Measurements from ENCODE around the gene DST.

DST gene

DNA sequence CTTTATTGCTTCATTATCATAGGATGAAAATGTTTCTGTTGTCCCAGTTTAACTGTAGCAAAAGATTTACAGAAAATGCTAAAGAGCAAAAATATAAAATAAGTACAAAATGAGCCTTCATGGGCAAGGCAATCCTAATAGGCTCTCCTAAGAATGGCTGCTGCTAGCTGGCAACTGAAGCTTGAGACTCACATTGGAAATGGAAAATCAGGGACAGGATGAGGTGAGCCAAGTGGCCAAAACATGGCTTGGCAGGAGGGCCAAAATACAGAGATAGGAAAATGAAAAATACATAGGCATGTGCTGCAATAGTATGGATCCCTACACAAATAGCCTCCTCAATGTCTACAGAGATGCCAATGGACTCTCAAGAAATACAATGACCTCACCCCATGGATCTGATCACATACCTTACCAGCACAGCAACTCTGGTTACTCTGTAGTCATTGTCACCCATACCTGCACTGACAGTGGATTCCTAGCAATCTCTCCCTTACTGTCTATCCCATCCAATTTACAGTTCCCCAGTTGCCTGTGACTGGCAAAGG is 105.4 kb downstream of the DST start:
- DNase-seq (ENCODE audit: low read depth in 3 of 3): no peak

DNA sequence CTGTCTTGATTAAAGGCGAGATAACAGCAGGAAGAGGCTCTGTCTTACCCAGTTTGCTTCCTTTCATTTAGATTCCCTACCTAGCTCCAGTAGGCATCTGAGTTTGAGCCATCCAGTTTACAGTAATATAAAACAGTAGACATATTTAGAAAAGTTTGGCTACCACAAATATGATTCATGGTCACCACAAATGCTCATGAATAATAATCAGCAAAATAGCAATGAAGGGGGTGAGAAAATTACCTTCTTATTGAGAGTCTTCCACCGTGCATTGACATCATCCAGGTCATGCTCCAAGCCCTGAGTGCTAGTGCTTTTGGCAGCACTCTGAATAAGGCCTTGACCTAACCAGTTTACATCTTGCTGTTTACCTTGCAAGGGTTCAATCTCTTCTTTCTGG is 106.2 kb downstream of the DST start:
- no peak for DNase-seq (ENCODE audit: low read depth in 3 of 3)

DNA sequence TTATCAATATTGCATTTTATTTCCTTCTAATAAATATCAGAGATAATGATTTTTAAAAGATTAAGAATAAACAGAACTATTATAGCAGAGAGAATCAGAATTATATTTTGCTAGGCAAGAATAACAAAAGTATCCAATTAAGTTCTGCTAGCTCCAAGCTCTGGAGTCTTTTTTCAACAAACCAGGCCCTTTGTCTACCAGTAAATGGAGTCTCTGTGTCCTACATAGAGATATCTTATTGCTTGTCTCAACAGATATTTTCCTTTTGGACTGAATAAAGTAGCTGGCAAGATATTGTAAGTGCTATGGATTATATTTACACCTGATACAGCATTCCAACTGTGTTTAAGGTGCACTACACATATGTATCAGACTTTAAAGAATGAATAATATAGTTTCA is 107.1 kb downstream of the DST start:
- no peak for DNase-seq (ENCODE audit: low read depth in 3 of 3)

DNA sequence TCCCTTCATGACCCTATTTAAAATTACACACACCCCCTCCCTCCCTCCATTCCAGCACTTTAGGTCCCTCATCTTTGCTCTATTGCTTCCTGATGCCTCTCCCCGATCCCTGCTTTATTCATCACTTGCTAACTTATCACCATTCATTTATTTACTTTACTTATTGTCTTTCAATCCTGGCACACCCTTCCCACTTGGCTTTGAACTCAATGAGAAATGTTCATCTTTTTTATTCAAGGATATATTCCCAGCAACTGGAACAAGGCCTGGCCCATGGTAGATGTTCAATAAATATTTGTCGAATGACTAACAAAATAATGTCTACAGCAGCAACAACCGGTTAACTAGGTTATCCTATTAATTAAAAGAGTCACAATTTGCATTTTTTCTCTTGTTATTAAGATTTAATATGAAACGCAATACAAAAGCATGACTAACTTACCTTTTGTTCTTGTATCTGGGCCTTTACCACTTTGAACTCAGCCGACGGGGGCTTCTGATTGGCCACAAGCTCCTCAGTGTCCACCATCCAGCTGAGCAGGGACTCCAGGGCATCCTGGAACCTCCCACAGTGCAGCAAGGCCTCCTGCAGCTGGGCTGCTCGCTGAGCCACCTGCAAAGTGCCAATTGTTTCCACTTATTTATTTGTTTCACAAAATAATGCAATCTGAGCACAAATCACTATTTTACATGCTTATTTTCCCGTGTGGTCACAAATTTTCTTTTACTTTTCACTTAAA is 107.8 kb downstream of the DST start:
- no peak for DNase-seq (ENCODE audit: low read depth in 3 of 3)

DNA sequence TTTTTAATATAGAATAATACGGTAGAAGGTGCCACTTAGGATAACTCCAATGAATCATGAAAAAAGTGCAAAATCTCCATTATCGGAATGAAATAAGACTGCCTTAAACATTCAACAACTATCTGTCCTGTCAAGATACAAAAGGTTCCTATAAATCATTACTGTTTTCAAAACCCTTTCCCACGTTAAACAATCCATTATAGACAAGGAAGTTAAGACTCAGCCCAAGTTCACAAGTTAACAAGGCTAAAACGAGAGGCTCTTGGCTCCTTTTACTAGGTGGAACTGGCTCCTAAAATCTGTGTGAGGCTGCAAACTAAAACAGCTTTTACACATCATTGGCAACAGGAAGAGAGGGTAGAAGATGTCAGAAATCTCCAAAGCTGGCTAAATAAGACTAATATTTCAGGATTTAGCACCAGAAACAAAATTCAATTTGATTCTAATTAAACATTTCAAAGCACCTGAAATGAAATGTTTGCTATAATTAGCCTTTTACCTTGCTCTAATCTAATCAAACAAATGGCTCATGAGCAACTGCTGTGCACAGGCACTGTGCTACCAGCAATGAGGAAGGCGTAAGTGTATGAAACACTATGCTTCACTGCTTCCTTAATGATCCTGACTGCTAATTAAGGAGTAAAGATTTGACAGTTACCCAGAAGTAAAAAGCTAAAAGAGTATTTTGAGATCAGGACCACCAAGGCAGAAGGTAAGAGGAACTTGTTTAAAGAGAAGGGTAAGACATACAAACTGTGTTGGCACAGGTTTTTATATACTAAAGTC is 109.7 kb downstream of the DST start:
- no peak for DNase-seq (ENCODE audit: low read depth in 3 of 3)

DNA sequence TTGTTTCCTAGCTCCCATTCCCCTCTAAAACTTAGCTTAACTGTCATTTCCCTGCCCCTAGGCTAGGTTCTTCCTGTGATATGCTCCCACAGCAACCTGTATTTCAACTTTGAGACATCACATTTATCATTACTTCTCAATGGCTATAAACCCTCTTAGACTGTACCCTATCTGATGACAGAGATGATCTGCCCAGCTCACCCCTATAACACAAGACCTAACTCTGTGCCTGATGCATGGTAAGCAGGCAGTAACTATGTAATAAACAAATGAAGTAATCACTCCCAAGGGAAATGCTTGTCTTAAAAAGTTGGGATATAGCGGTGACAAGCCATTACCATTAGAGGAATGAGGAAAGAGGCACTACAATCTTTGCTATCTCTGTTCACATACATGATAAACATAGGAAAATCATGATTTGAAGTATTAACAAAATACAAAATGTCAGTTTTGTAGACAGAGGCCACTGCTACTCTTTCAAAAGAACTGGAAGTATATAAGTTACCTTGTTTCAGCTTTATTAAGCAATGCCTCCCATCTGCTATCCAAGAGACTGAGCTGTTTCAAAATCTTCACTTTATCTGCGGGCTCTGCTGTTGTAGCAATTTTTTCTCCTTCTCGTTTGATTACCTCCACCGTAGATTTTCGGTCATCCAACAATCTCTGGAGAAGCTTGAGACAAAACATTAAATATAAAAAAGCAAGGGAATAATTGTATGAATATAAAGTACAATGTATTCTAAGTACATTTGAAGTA is 110.7 kb downstream of the DST start:
- no peak for DNase-seq (ENCODE audit: low read depth in 3 of 3)

DNA sequence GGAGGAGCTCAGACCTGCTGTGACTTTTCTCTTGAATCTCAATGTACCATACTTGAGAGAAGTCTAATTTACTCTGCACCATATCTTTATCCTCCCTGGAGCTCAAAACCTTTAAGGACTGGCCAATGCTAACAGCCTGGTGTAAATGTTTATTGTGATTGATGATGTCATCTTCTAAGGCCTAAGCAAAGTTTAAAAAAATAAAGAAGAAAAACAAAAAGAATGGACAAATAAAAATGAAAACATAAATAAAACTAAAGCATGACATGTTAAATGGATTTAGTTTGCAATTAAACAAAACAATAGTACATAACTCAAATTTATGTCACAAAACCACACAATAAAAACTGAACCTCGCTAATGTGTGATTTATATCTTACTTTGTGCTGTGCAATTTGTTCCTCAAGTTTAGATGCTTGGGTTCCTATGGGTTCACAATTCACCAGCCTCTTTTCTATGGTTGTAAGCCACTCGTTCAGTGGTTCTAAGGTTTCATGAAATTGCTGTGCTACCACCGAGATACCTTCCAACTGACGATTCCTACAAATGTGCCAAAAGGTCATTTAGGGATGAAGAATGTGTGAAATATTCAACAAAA is 113.0 kb downstream of the DST start:
- no peak for DNase-seq (ENCODE audit: low read depth in 3 of 3)

DNA sequence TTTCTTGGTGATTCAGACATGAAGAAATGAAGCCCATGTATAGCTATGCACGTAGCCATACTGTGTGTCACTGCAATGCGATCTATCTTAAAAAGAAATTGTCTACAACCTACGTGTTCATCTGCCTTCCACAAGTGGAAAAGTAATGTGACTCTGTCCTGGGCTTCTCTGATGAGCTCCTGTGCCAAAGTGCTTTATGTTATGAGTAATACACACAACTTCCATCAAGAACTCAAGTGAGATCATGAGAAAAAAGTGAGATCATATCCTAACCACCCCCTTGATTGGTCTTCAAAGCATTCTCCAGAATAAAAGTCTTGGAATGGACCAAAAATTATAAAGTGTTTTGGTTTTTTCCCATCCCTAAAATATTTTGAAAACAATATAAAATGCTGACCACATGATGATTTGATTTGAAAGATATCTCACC is 114.3 kb downstream of the DST start:
- no peak for DNase-seq (ENCODE audit: low read depth in 3 of 3)

DNA sequence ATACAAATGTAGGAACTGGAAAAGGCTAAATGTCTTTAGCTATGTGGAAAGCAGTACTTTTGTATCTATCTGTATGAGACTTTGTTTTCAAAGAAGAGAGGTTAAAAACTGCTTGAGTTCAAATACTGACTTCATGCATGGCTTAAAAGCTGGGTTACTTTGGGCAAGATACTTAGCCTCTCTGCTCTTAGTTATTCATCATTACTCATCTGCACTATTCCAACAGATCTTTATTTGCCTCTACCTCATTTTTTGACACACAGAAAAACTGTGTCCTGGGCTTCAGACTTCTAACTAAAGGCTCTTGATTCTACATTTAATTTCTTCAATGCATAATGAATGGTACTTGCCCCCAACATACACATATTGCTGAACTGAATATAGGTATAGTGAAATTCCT is 114.8 kb downstream of the DST start:
- no peak for DNase-seq (ENCODE audit: low read depth in 3 of 3)

DNA sequence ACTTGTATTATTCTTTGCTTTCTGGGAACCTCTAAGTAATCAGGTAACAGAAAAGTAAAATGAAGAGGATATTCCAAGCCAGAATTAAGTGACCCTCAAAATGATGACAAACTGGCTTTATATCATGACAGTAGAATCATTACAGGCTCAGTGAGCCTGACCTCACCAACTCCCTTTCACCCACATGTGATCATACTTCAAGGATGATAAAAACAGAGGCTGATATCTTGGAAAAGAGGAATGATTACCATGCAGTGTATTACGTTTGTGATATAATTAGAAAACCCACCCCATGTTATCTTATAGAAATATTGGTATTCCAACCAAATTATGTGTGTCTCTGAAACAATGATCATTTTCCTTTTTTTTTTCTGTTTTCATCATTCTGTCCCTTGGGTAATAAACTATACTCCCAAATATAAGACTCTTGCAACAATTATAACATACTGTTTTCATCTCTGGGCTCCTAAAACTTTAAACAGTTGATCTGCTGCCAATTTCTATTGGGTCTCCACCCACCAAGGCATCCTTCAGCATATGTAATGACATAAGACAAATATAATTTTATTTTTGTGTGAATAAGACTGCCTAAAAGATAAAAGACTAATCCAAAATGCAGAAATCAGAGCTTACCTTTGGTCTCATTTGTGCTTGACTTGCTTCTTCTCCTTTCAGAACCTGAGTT is 115.7 kb downstream of the DST start:
- DNase-seq (ENCODE audit: low read depth in 3 of 3): no peak

DNA sequence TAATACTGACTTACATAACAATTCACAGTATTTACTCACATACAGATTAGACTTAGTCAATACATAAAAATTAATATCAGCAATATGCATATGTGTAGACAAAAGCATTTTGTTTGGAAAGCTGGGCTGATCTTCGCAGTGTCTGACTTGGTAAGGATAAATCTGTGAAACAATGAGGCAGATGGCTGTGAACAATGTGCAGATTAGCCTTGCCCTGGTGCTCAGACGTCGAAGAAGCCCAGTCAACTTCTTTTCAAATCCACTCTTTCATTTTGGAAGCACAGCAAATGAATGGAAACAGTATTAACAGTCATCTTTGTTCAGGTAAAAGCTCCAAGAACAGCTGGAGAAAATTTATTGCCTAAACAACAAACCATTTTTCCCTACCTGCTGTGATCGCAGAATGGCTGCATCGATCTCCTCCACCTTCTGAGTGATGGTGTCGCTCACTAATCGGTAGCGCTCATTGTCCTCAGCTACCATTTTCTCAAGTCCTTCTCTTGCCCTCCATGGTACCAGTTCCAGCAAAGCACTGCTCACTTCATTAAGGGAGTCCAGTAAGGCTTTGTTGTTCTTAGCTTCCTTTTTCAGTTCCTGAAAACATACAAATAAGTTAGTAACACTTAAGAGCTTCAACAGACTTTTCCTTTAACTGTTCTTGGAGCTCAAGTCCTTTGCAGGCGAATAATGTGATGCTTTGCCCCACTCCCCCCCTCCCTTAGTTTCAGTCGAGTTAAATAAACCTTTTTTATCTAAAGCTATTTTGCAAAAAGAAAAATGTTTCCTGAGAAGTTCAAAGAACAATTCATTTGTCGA is 116.5 kb downstream of the DST start:
- DNase-seq (ENCODE audit: low read depth in 3 of 3): no peak

DNA sequence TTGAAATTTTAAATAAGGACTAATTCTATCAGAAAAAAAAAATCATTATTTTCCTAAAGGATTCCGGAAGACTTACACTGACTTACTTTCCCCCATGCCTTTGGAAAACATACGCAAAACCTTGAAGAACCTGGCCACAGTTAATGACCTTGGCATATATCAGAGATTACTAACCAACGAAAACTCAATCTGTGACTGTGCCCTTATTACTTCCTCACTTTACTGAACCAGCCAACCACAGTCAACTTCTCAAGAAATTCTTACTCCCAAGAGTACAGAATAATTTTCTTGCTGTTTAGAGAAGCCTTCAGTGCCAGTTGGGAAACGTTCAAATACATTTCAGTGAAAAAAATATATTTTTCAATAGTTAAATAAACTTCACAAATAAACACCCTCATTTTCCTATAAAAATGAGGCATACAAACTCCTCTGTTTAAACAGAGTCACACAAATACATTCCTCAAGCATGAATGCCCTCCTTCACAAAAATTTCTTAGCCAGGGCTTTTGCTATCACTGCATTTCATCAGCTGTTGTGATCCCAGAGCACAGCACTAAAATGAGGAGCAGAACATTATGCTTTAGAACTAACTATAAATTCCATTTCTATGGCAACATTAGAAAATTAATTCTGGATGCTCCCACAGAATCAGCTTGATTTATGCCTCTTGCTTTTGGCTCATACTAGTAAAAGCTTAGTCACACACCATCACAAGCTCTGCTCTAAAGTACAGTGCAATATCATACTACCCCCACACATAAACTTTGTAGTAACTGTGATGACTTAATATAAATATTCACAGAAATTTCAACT is 117.6 kb downstream of the DST start:
- DNase-seq (ENCODE audit: low read depth in 3 of 3): no peak

DNA sequence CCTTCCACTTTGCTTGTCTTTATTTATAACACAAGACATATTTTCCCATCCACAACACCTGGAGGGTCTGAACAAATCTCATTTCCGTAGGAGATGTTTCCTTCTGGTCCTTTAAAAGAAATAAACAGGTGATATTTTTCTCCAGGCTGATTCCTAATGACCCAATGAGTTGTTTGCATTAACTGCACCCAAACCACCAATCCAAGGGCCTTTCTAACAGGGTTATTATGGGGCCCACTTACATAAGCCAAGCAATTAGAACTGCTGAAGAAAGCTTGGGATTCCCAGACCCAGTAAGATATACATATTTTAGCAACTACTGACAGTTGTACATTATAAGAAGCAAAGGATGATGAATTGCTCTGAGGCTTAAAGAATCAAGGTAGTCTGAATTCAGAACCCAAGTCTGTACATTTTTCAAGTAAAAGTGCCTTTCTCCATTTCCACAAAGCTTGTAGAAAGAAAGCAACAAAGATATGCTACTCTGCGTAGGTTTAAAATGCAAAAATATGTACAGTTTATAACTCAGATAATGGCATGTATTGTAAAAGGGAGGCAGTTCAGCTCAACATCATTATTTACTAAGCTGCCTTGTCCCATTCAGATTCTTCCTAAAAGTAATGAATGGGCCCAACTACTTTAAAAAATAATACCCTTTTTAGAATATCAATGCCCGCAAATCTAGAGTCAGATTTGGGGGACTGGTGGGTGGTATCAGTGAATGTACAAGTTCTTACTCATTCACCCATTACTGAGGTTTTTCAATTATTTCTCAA is 120.0 kb downstream of the DST start:
- no peak for DNase-seq (ENCODE audit: low read depth in 3 of 3)

DNA sequence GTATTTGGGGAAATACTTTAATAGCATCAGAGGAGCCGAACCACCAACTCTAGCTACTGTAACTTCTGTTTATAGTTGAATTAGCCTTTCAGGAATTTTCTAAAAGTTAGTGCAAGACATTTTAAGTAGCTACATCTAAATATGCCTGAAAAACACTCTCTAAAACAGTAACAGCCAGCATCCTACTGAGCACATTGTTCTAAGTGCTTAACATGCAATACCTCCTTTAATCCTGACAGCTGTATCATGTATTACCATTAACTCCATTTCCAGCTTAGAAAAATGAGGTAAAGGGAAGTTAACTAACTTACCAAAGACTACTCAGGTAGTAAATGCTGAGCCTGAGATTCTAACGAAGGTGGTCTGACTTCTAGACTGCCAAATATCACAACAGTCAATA is 120.7 kb downstream of the DST start:
- no peak for DNase-seq (ENCODE audit: low read depth in 3 of 3)

DNA sequence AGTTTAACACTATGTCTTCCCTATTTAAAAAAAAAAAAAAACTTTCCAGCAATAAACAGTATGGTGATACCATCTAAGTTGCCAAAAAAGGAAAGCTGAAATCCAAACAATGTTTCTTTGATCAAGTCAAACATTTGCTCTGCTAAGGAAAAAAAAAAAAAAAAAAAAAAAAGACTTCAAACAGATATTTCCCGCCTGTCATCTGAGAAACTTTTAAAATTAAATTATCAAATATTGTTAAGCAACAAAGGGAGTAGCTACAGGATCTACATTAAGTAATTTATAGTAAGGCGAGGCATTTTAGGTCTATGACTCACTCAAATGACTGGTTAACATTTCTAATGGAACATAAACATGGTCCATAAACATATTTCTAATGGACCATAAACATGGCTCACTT is 121.2 kb downstream of the DST start:
- DNase-seq (ENCODE audit: low read depth in 3 of 3): no peak

DNA sequence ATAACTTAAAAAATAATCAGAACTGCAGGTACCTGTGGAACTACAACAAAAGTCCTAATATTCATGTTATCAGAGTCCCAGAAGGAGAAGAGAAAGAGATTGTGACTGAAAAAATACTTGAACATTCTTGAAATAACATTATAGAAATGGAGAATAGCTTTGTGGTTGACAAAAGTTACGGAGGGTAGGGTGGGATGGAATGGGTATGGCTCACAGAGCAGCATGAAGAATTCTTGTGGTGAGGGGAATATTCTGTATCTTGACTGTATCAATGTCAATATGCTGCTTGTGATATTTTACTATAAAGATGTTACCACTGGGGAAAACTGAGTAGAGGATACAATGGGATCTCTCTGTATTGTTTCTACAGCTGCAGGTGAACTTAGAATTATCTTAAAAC is 122.5 kb downstream of the DST start:
- DNase-seq (ENCODE audit: low read depth in 3 of 3): no peak

DNA sequence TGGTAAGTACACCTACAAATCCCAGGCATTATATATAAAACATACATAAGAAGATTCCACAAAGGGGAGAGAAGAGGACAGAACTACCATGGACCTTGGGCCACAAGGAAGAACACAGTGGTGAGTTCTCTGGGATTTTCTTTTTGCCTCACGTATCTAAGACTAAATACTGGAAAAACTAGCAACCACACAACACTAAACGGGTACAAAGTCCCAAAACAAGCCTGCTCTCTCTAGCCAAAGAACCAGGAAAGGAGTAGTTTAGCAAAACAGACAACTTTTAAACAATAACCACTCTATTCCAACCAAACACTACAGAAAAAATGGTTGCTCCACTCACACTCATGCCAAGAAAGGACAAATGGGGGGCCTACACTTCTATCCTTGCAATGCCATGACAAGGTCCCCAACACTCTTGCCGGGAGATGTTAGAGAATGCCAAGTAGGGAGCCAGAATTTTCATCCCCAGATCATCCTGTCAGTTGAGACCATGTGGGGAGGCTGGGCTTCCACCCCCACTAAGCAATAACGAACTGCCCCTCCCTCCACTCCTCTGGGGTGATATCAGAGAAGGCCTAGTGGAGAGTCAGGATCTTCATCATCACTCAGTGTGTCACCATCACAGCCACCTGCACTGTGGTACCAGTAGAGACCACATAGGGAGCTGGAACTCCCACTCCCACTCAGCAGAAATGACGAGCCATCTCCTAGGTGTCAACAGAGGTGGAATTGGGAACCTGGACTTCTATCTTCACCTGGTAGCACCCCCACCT is 123.5 kb downstream of the DST start:
- no peak for DNase-seq (ENCODE audit: low read depth in 3 of 3)

DNA sequence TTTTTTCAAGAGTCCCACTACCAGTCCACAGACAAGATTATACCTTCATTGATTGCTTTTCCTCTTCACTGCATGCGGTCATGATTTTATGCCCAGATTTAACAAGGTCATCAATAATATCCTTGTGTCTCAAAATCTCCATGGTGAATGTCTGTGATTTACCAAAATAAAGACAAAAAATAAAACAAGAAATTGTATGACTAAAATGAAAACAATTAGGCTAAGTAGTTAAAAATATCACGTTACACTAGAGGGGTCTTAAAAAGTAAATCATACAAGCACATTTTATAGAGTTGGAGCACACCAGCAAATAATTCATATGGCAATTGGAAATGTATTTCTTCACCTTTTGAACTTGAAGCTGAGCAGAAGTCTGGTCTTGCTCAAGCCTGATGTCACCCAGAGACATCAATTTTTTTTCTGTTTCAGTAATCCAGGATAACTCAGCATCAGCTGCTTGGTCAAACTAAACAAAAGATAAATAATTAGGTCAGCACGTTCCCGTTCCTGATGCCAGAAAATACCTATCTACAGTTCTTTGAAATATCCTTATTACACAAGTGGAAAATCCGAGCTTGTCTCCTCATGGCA is 125.4 kb downstream of the DST start:
- DNase-seq (ENCODE audit: low read depth in 3 of 3): no peak
